Amniotic epithelial cell (primary cell): ENCODE data around the gene ZSCAN9.

Experiments
- DNase-seq: peaks from one replicate; pipeline ENCODE4 v3.0.0-alpha.2; 2010; ENCODE audit warnings: low read depth

The ZSCAN9 gene

GRCh38 chr6:28266962-28267694 is 42.1 kb downstream of the ZSCAN9 start, which contains the start of gene ZSCAN26:
TSS of gene ZSCAN26 (plus strand) at chr6:28267143. CDS start at chr6:28271920, 4,777 bp downstream.
- DNase-seq, result peak; percentile 87

GRCh38 chr6:28267695-28268059 is 42.6 kb downstream of the ZSCAN9 start:
- no peak for DNase-seq

- peak; percentile 87 for DNase-seq
Measured at GRCh38 chr6:28269492-28269891, 44.4 kb downstream of the ZSCAN9 start.

GRCh38 chr6:28274888-28275287 is 49.8 kb downstream of the ZSCAN9 start:
- no peak for DNase-seq

- no peak for DNase-seq
Measured at GRCh38 chr6:28277746-28278145, 52.7 kb downstream of the ZSCAN9 start.

GRCh38 chr6:28280595-28281287 is 55.7 kb downstream of the ZSCAN9 start:
- no peak for DNase-seq

- peak; percentile 63 for DNase-seq
Measured at GRCh38 chr6:28281288-28282064, 56.4 kb downstream of the ZSCAN9 start, which contains the start of gene PGBD1. TSS of gene PGBD1 (plus strand) at chr6:28281572. CDS start at chr6:28283814, 2,242 bp downstream.

GRCh38 chr6:28282926-28283325 is 57.9 kb downstream of the ZSCAN9 start:
- peak; percentile 6 for DNase-seq
